Lower leg skin (tissue), 4 donors: ENCODE data around the gene INPP4B. TPM values are rescaled to one million over a fixed set of nuclear protein-coding genes. Genes with fewer than 3 reads are reported as not detected.

ENCODE experiments used
- DNase-seq, 2 donors: peaks; one replicate each; pipeline ENCODE4 v3.0.0-alpha.2; 2019; ENCODE audit warnings: low spot score in 2 of 2
- H3K4me3 ChIP-seq: fragments of 200-600 bp; sonication (generic); 2 replicates; pipeline ENCODE4 v1.5.1; 2017; ENCODE audit warnings: mild to moderate bottlenecking, low read depth; ENCODE audit not compliant: poor library complexity, severe bottlenecking
- POLR2A ChIP-seq, 2 donors: fragments of 450-650 bp; IDR thresholded peaks; one replicate each; pipeline ENCODE4 v1.6.1; 2016 to 2017; ENCODE audit warnings: antibody characterized with exemption in 2 of 2, mild to moderate bottlenecking in 1 of 2, moderate library complexity in 1 of 2
- WGBS, 2 donors: methylation state at CpG; one replicate each; pipeline ENCODE4 v1.1.5; 2018; 5-methylcytosine and 5-hydroxymethylcytosine counted together
- intact Hi-C: fragments of 100-400 bp; cut with DNase I; formaldehyde crosslinking; loops from one replicate; pipeline ENCODE4 v1.15.0; 2023; ENCODE audit warnings: low total_unique reads
- total RNA-seq, 4 donors: library from RNA; depleted of rRNA; stranded (reverse); fragments of >200 nt; gene quantifications; one replicate each; pipeline ENCODE4 v1.1.0, GENCODE V29; 2016
- TF ChIP-seq, protein P1 (sequence below), 3 donors: fragments of 450-650 bp; IDR thresholded peaks; one replicate each; pipeline ENCODE4 v1.5.1; 2016; ENCODE audit warnings: antibody characterized with exemption in 3 of 3, mild to moderate bottlenecking in 3 of 3, moderate library complexity in 2 of 3

INPP4B gene
- total RNA-seq, 4 donors from 2014 or later = 7.6 to 18.5 (median 17.6) TPM

- intact Hi-C loops = no loop called here
- H3K4me3 ChIP-seq = no peak overlapping the region
- no peak for DNase-seq
- WGBS, 2 donors = 93 to 100% methylated on average over 1 of the region's 1 CpG
- TF ChIP-seq POLR2A (IDR thresholded peaks at IDR 0.05) = no peak
- TF ChIP-seq, protein P1, sequence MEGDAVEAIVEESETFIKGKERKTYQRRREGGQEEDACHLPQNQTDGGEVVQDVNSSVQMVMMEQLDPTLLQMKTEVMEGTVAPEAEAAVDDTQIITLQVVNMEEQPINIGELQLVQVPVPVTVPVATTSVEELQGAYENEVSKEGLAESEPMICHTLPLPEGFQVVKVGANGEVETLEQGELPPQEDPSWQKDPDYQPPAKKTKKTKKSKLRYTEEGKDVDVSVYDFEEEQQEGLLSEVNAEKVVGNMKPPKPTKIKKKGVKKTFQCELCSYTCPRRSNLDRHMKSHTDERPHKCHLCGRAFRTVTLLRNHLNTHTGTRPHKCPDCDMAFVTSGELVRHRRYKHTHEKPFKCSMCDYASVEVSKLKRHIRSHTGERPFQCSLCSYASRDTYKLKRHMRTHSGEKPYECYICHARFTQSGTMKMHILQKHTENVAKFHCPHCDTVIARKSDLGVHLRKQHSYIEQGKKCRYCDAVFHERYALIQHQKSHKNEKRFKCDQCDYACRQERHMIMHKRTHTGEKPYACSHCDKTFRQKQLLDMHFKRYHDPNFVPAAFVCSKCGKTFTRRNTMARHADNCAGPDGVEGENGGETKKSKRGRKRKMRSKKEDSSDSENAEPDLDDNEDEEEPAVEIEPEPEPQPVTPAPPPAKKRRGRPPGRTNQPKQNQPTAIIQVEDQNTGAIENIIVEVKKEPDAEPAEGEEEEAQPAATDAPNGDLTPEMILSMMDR (IDR thresholded peaks at IDR 0.05) = no peak
These were observed 572.0 kb downstream of the INPP4B start for GRCh38 chr4:142274137-142274536.

GRCh38 chr4:142272452-142272851 lies 573.6 kb downstream of the INPP4B start:
- no peak overlapping the region for H3K4me3 ChIP-seq
- intact Hi-C loops = no loop called here
- DNase-seq = no peak
- TF ChIP-seq POLR2A (IDR thresholded peaks at IDR 0.05) = no peak
- TF ChIP-seq, protein P1 (IDR thresholded peaks at IDR 0.05) = no peak

DNA sequence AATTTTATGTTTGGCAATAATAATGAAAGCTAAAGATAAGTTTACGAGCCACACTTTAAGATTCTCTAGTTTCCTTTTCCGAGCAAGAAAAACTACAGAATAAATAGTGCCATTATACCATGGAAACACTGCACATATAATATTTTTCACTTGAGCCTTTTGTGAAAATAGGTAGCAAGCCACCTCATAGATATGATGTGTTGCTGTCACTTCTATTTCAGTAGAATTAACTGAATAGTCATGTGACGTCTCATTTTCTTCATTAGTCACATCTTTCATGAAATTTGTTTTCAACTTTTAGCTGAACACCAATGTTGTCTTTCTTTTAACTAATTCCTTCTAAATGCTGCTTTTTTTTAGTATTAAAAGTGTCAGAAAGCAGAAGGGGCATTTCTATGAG lies 574.3 kb downstream of the INPP4B start:
- TF ChIP-seq POLR2A (IDR thresholded peaks at IDR 0.05) = no peak
- TF ChIP-seq, protein P1 (IDR thresholded peaks at IDR 0.05) = no peak
- H3K4me3 ChIP-seq = no peak overlapping the region
- WGBS, 2 donors = 62 to 63% methylated on average over 3 of the region's 3 CpGs
- intact Hi-C loops = no loop called here
- DNase-seq = no peak

DNA sequence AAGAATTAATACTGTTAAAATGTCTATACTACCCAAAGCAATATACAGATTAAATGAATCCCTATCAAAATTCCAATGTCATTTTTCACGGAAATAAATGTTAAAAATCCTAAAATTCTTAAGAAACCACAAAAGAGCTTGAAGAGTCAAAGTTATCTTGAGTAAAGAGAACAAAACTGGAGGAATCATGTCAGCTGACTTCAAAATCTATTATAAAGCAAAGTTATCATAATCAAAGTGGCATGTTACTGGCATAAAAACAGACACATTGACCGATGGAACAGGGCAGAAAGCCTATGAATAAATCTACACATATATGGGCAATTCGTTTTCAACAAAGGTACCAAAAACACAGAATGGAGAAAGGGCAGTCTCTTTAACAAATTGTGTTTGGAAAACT lies 579.0 kb downstream of the INPP4B start:
- no peak for TF ChIP-seq POLR2A (IDR thresholded peaks at IDR 0.05)
- TF ChIP-seq, protein P1 (IDR thresholded peaks at IDR 0.05) = no peak
- DNase-seq = no peak
- WGBS, 2 donors = 77 to 83% methylated on average over 3 of the region's 3 CpGs
- H3K4me3 ChIP-seq = no peak overlapping the region
- intact Hi-C loops = no loop called here

- H3K4me3 ChIP-seq = no peak overlapping the region
- intact Hi-C loops = no loop called here
- no peak for DNase-seq
- no peak for TF ChIP-seq POLR2A (IDR thresholded peaks at IDR 0.05)
- TF ChIP-seq, protein P1 (IDR thresholded peaks at IDR 0.05) = no peak
- WGBS, 2 donors = 78 to 94% methylated on average over 2 of the region's 2 CpGs
These were observed 580.2 kb downstream of the INPP4B start for GRCh38 chr4:142265946-142266345.

- intact Hi-C loops = no loop called here
- DNase-seq = no peak
- no peak overlapping the region for H3K4me3 ChIP-seq
- TF ChIP-seq, protein P1 (IDR thresholded peaks at IDR 0.05) = no peak
- TF ChIP-seq POLR2A (IDR thresholded peaks at IDR 0.05) = no peak
- 67% methylated on average over 3 of the region's 3 CpGs for WGBS, 2 donors
These were observed 580.6 kb downstream of the INPP4B start for GRCh38 chr4:142265536-142265935.
